H1 (cell line): ENCODE data around the gene COA5. TPM values are rescaled to one million over a fixed set of nuclear protein-coding genes. Genes with fewer than 3 reads are reported as not detected.

Source experiments
- CTCF ChIA-PET: fragments of 300-600 bp; sonication (Branson Sonifier 250); formaldehyde crosslinking; loops from one replicate; lab custom pipeline; 2021; ENCODE audit not compliant: partially characterized antibody; lab: Charles Lee
- POLR2A ChIA-PET: fragments of 300-600 bp; sonication (Branson Sonifier 250); formaldehyde crosslinking; loops from one replicate; lab custom pipeline; 2021; ENCODE audit warnings: inconsistent platforms; ENCODE audit not compliant: partially characterized antibody; lab: Charles Lee
- DNase-seq, 2 experiments: peaks; one replicate each; pipeline versions ENCODE4 v3.0.0 to v3.0.0-alpha.2; 2010 to 2022; ENCODE audit warnings: low spot score in 2 of 2, low read depth in 1 of 2, mixed read lengths in 1 of 2
- FAIRE-seq: peaks from 2 replicates; lab custom pipeline; 2011; peaks lifted over from hg19 to GRCh38; lab: Jason Lieb, UNC
- H2AFZ ChIP-seq: 2 replicates; pipeline ENCODE4 v1.8.1; 2012; ENCODE audit warnings: low read length, inconsistent platforms
- H2AK5ac ChIP-seq: 2 replicates; pipeline ENCODE4 v1.6.1; 2013; ENCODE audit warnings: low read depth, low read length
- H2BK120ac ChIP-seq: replicated peaks from 2 replicates; pipeline ENCODE3; 2013; ENCODE audit warnings: low read depth, low read length, inconsistent platforms
- H2BK12ac ChIP-seq: 2 replicates; pipeline ENCODE4 v1.6.1; 2013; ENCODE audit warnings: low read depth, low read length
- H2BK15ac ChIP-seq: 2 replicates; pipeline ENCODE4 v1.6.1; 2013; ENCODE audit warnings: low read length
- H2BK20ac ChIP-seq: 2 replicates; pipeline ENCODE4 v1.6.1; 2013; ENCODE audit warnings: low read length
- H2BK5ac ChIP-seq: 2 replicates; pipeline ENCODE4 v1.6.1; 2013; ENCODE audit warnings: low read depth, low read length
- H3K14ac ChIP-seq: 2 replicates; pipeline ENCODE4 v1.6.1; 2013; ENCODE audit warnings: inconsistent platforms; ENCODE audit not compliant: insufficient read length
- H3K18ac ChIP-seq: 2 replicates; pipeline ENCODE4 v1.6.1; 2013; ENCODE audit warnings: low read length; ENCODE audit errors: extremely low read depth
- H3K23ac ChIP-seq: 2 replicates; pipeline ENCODE4 v1.6.1; 2013; ENCODE audit warnings: inconsistent platforms; ENCODE audit not compliant: insufficient read length
- H3K23me2 ChIP-seq: 2 replicates; pipeline ENCODE4 v1.6.1; 2013; ENCODE audit warnings: low read depth, low read length
- H3K27ac ChIP-seq: 2 replicates; pipeline ENCODE4 v1.6.1; 2011; ENCODE audit warnings: low read depth, low read length, inconsistent platforms
- H3K27me3 ChIP-seq, 4 experiments: replicated peaks in 1 of 4; 1 replicate in 1 of 4; 2 replicates in 3 of 4; pipeline versions ENCODE4 v1.6.1 to v1.8.1; 2011 to 2013; ENCODE audit warnings: low read length in 3 of 4, mild to moderate bottlenecking in 3 of 4, inconsistent platforms in 2 of 4, mixed read lengths in 2 of 4, moderate library complexity in 1 of 4; ENCODE audit not compliant: control insufficient read depth in 3 of 4, insufficient read depth in 3 of 4; ENCODE audit errors: extremely low read depth in 1 of 4
- H3K36me3 ChIP-seq, 4 experiments: 2 replicates each; pipeline versions ENCODE4 v1.6.1 to v1.8.1; 2011 to 2013; ENCODE audit warnings: mild to moderate bottlenecking in 4 of 4, low read length in 3 of 4, moderate library complexity in 2 of 4, control low read depth in 1 of 4, inconsistent platforms in 1 of 4; ENCODE audit not compliant: insufficient read depth in 4 of 4, control insufficient read depth in 2 of 4
- H3K4ac ChIP-seq: replicated peaks from 2 replicates; pipeline ENCODE3; 2013; ENCODE audit warnings: low read length, low read depth, mixed read lengths, inconsistent platforms; ENCODE audit not compliant: insufficient read length
- H3K4me1 ChIP-seq, 4 experiments: replicated peaks in 1 of 4; 1 replicate in 1 of 4; 2 replicates in 3 of 4; pipeline versions ENCODE4 v1.6.1 to v1.8.1; 2011 to 2013; ENCODE audit warnings: low read length in 3 of 4, inconsistent platforms in 2 of 4, mixed read lengths in 1 of 4; ENCODE audit not compliant: insufficient read depth in 4 of 4, control insufficient read depth in 3 of 4
- H3K4me2 ChIP-seq, 2 experiments: 2 replicates each; pipeline versions ENCODE4 v1.6.1 to v1.8.1; 2011 to 2013; ENCODE audit warnings: low read depth in 2 of 2, low read length in 2 of 2, control low read depth in 1 of 2, inconsistent platforms in 1 of 2, mild to moderate bottlenecking in 1 of 2; ENCODE audit not compliant: insufficient read depth in 1 of 2
- H3K4me3 ChIP-seq, 4 experiments: fragments of 200-600, 300-600 bp in 1 of 4; sonication (generic), shearing (Covaris generic), sonication (Bioruptor Twin) in 1 of 4; 2 replicates each; pipeline versions ENCODE4 v1.5.1 to v1.8.1; 2011 to 2016; ENCODE audit warnings: low read length in 4 of 4, low read depth in 3 of 4, control low read depth in 2 of 4, inconsistent platforms in 2 of 4, mild to moderate bottlenecking in 2 of 4, mixed read lengths in 1 of 4, moderate library complexity in 1 of 4; ENCODE audit not compliant: insufficient read depth in 2 of 4; ENCODE audit errors: extremely low read depth in 1 of 4
- H3K56ac ChIP-seq: replicated peaks from 2 replicates; pipeline ENCODE3; 2013; ENCODE audit warnings: low read depth, mild to moderate bottlenecking, mixed read lengths, low read length, inconsistent platforms; ENCODE audit not compliant: insufficient read length
- H3K79me1 ChIP-seq: 2 replicates; pipeline ENCODE4 v1.6.1; 2013; ENCODE audit warnings: low read depth, low read length, control low read depth
- H3K79me2 ChIP-seq, 2 experiments: 2 replicates each; pipeline versions ENCODE4 v1.6.1 to v1.8.1; 2012 to 2013; ENCODE audit warnings: low read length in 2 of 2, mild to moderate bottlenecking in 2 of 2, inconsistent platforms in 1 of 2; ENCODE audit not compliant: insufficient read depth in 2 of 2, control insufficient read depth in 1 of 2
- H3K9ac ChIP-seq, 4 experiments: replicated peaks in 1 of 4; 1 replicate in 1 of 4; 2 replicates in 3 of 4; pipeline versions ENCODE4 v1.6.1 to v1.8.1; 2011 to 2013; ENCODE audit warnings: low read depth in 3 of 4, low read length in 3 of 4, control low read depth in 2 of 4, mild to moderate bottlenecking in 2 of 4, moderate library complexity in 2 of 4, inconsistent platforms in 1 of 4; ENCODE audit errors: extremely low read depth in 1 of 4
- H3K9me3 ChIP-seq, 2 experiments: 2 replicates each; pipeline versions ENCODE4 v1.6.1 to v1.8.1; 2012 to 2013; ENCODE audit warnings: mild to moderate bottlenecking in 2 of 2, moderate library complexity in 2 of 2, control low read depth in 1 of 2, inconsistent platforms in 1 of 2, low read depth in 1 of 2, low read length in 1 of 2, mixed read lengths in 1 of 2; ENCODE audit not compliant: insufficient read depth in 2 of 2
- H4K20me1 ChIP-seq, 2 experiments: replicated peaks in 1 of 2; 2 replicates each; pipeline versions ENCODE3 to v1.8.1; 2011 to 2013; ENCODE audit warnings: inconsistent platforms in 2 of 2, low read length in 2 of 2, mild to moderate bottlenecking in 1 of 2; ENCODE audit not compliant: insufficient read depth in 2 of 2, control insufficient read depth in 1 of 2
- H4K5ac ChIP-seq: 2 replicates; pipeline ENCODE4 v1.6.1; 2013; ENCODE audit warnings: low read length, low read depth, mixed read lengths, inconsistent platforms; ENCODE audit not compliant: insufficient read length
- H4K8ac ChIP-seq: 2 replicates; pipeline ENCODE4 v1.8.0; 2013; ENCODE audit warnings: mild to moderate bottlenecking, moderate library complexity, low read length, inconsistent platforms; ENCODE audit not compliant: insufficient read depth; ENCODE audit errors: extremely low read depth
- H4K91ac ChIP-seq: replicated peaks from 2 replicates; pipeline ENCODE3; 2013; ENCODE audit warnings: low read length, mixed read lengths, inconsistent platforms; ENCODE audit not compliant: insufficient read length
- CHD2 ChIP-seq: IDR thresholded peaks from 2 replicates; pipeline ENCODE4 v1.6.1; 2012; ENCODE audit warnings: low read length, improper control_type of control experiment
- POLR2AphosphoS5 ChIP-seq: IDR thresholded peaks from 2 replicates; pipeline ENCODE4 v1.6.1; 2011; ENCODE audit warnings: low read depth, low read length
- RAD21 ChIP-seq, 2 experiments: IDR thresholded peaks in 1 of 2; conservative IDR thresholded peaks in 1 of 2; 2 replicates each; pipeline ENCODE4 v1.6.1; 2011; ENCODE audit warnings: low read depth in 2 of 2, low read length in 2 of 2, improper control_type of control experiment in 1 of 2, inconsistent platforms in 1 of 2, mild to moderate bottlenecking in 1 of 2, moderate library complexity in 1 of 2
- YY1 ChIP-seq: IDR thresholded peaks from 2 replicates; pipeline ENCODE4 v1.6.1; 2011; ENCODE audit warnings: low read depth, mild to moderate bottlenecking, low read length
- WGBS, 2 experiments: shearing (Covaris generic) in 1 of 2; methylation state at CpG; one replicate each; pipeline versions ENCODE4 v1.1.6 to v1.1.7; 2013 to 2015; ENCODE audit warnings: low lambda C conversion rate in 2 of 2, mixed read lengths in 2 of 2, inconsistent platforms in 1 of 2, low coverage in 1 of 2, missing lambda C conversion rate in 1 of 2; ENCODE audit not compliant: insufficient replicate concordance in 2 of 2, insufficient coverage in 1 of 2, insufficient read length in 1 of 2; ENCODE audit errors: extremely low coverage in 1 of 2, missing lambda C conversion rate in 1 of 2; 5-methylcytosine and 5-hydroxymethylcytosine counted together
- long read RNA-seq, 2 experiments: library from RNA in 1 of 2; library from capped mRNA in 1 of 2; stranded (forward); transcript quantifications; one replicate each; pipeline ENCODE4 v2.0.0, GENCODE V29; 2021; ENCODE audit warnings: inconsistent platforms in 1 of 2
- polyA minus RNA-seq, 3 experiments: library from RNA; depleted of rRNA, polyadenylated mRNA; stranded (reverse); fragments of >200 nt; gene quantifications; 1 replicate in 2 of 3; 2 replicates in 1 of 3; pipeline ENCODE4 v1.2.3, GENCODE V29; 2011
- polyA plus RNA-seq, 7 experiments: library from polyadenylated mRNA; depleted of rRNA in 3 of 7; stranded (reverse) in 5 of 7; unstranded in 2 of 7; fragments of >200 nt in 5 of 7; fragments of 200-250 nt in 2 of 7; gene quantifications; 1 replicate in 5 of 7; 2 replicates in 1 of 7; 4 replicates in 1 of 7; pipeline versions ENCODE4 v1.2.1 to v1.2.3, GENCODE V29; 2011 to 2013; ENCODE audit warnings: missing spikeins in 2 of 7, mixed read lengths in 2 of 7
- total RNA-seq: library from RNA; stranded (reverse); fragmentation: NEBNext Ultra II Directional; extraction: Animal tissue kit (Norgen Biotek cat#: 25700); gene quantifications from 2 replicates; pipeline ENCODE4 v1.2.1, GENCODE V29; 2021
- TF ChIP-seq, protein P1 (sequence below): IDR thresholded peaks from 2 replicates; pipeline ENCODE4 v1.6.1; 2012; ENCODE audit warnings: inconsistent platforms

The COA5 gene, protein sequence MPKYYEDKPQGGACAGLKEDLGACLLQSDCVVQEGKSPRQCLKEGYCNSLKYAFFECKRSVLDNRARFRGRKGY
- total RNA-seq (22.1 and 24.7 TPM in 2 replicates), polyA plus RNA-seq (2011; rRNA removed) (19.4 and 20.3 TPM in 2 replicates), polyA minus RNA-seq (2011; rRNA and poly(A)+ RNA removed) (4.0 and 5.9 TPM in 2 replicates)
- polyA plus RNA-seq (2011; cell fraction: cytosol; rRNA removed), result 40.1 TPM
- 13.6 TPM for polyA plus RNA-seq (2011; cell fraction: nucleus; rRNA removed)
- 21.8 to 36.4 TPM (median 24.7 TPM) in 4 replicates for polyA plus RNA-seq (2012, experiment 1 of 2)
- polyA plus RNA-seq (2012, experiment 2 of 2), result 14.8 TPM
- polyA plus RNA-seq (2013, experiment 1 of 2), result 41.3 TPM
- polyA plus RNA-seq (2013, experiment 2 of 2), result 39.4 TPM
- polyA minus RNA-seq (2011; cell fraction: cytosol; rRNA and poly(A)+ RNA removed), result 15.5 TPM
- 13.1 TPM for polyA minus RNA-seq (2011; cell fraction: nucleus; rRNA and poly(A)+ RNA removed)
- long read RNA-seq, experiment 1, transcript COA5-201 (3 exons, 1,754 nt), result major isoform, 9 of 15 reads
- long read RNA-seq, experiment 1, partial matches to known transcripts, result 0 of 15 reads
- long read RNA-seq, experiment 1, other reads (novel, unspliced or antisense), result 5 of 15 reads
- long read RNA-seq, experiment 2, transcript COA5-201 (3 exons, 1,754 nt), result major isoform, 25 of 26 reads
- long read RNA-seq, experiment 2, partial matches to known transcripts, result 0 of 26 reads
- long read RNA-seq, experiment 2, other reads (novel, unspliced or antisense), result 1 of 26 reads

DNA sequence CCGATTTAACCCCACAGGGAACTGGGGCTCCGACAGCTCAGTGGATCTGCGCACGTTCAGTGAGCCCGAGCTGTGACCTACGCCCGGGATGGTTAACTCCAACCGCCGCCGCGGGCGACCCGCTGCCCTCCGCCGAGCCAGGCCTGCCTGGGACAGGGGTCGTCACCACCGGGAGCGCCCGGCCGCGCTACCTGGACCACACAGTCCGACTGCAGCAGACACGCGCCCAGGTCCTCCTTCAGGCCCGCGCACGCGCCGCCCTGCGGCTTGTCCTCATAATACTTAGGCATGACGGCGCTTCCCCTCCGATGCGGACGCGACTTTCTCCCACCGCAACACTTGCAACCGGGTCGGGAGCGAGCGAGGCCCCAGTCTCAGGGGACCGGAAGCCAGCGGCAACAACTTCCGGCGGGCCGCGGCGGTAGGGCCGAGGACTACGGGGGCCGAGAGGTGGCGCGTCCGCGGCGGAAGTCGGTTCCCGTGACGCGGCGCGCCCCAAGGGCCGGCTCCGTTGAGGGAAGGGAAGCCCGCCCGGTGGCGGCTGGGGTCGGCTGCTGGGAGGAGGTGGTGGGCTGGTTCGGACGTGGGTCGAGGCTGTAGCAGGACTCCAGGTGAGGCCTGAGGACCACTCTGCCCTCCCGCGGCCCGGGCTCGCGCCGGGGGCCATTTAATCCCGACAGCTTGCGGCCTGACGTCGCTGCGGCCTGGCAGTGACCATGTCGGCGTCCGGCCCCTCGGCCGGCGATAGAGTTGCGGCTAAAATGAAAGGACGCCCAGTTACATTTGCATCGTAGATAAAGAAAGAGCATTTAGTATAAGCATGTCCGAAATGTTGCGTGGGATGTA is at the start of gene COA5, which contains the start of gene UNC50:
TSS of gene COA5 (minus strand) at position 397 of the 846 bp plus-strand sequence. CDS start at position 290, 107 bp downstream.
TSS of gene UNC50 (plus strand) at position 474 of the 846 bp plus-strand sequence. CDS start 1,171 bp downstream, outside the sequence.
- Histone ChIP-seq H3K4me3 (peak within 1 kb of the TSS; percentile 69 to 87 (median 80)), H2BK5ac (peak within 1 kb of the TSS; percentile 84; the same call in 1 of the 2 replicates), H3K18ac (no peak within 1 kb of the TSS), H3K14ac (no peak within 1 kb of the TSS), H3K56ac (peak within 1 kb of the TSS; percentile 83), H3K4ac (peak within 1 kb of the TSS; percentile 13), H2AK5ac (no peak within 1 kb of the TSS), H3K23ac (no peak within 1 kb of the TSS), H3K27ac (peak within 1 kb of the TSS; percentile 90), H4K20me1 (peaks cover 0 to 7% of the 10 kb centered on the region in 2 experiments), H4K5ac (peak within 1 kb of the TSS; percentile 77), H2BK15ac (no peak within 1 kb of the TSS), H3K4me1 (peaks cover 0 to 10% (median 4%) of the 10 kb centered on the region in 4 experiments; a peak in 2 of 7 replicates), H3K79me1 (peaks cover 7% of the 10 kb centered on the region; the same call in 1 of the 2 replicates), H3K27me3 (no peaks in the 10 kb centered on the region), H2BK12ac (no peak within 1 kb of the TSS), H3K23me2 (peaks cover 8% of the 10 kb centered on the region), H3K9me3 (no peaks in the 10 kb centered on the region), H4K8ac (peak within 1 kb of the TSS; percentile 94), H2AFZ (peak within 1 kb of the TSS; percentile 86), H3K79me2 (peaks cover 17 to 47% of the 10 kb centered on the region in 2 experiments), H2BK120ac (no peak within 1 kb of the TSS), H3K9ac (peak within 1 kb of the TSS; percentile 88 to 92 (median 90)), H3K4me2 (peak within 1 kb of the TSS; percentile 87 to 98), H3K36me3 (peaks cover 2 to 40% (median 7%) of the 10 kb centered on the region in 4 experiments; a peak in 7 of 8 replicates), H4K91ac (no peak within 1 kb of the TSS), H2BK20ac (no peak within 1 kb of the TSS)
- CTCF ChIA-PET, result interaction anchor here (1.0 to 1.1 kb wide), 2 partner anchors 9 to 228 kb away, joined by 3 read pairs; no protein-coding TSS in a partner anchor
- FAIRE-seq, result no peak
- 0% methylated on average over 73 of the region's 93 CpGs; no CpG with 5 or more reads in 1 of the 2 experiments for WGBS, 2 experiments
- POLR2A ChIA-PET, result interaction anchor here (1.1 to 1.4 kb wide), 2 partner anchors 9 kb away, joined by 6 to 7 read pairs; no protein-coding TSS in a partner anchor
- DNase-seq, result peak; percentile 56 to 90
- TF ChIP-seq POLR2AphosphoS5, result peak; percentile 81
- TF ChIP-seq CHD2, result 0 out of 2 replicates have a peak, but pooled peaks have one; percentile 44
- TF ChIP-seq RAD21 (IDR thresholded peaks at IDR 0.05 in 1 of 2, conservative IDR thresholded peaks at IDR 0.05 in 1 of 2; ENCODE audit: low read depth in 2 of 2, low read length in 2 of 2), result no peak
- TF ChIP-seq, protein P1, sequence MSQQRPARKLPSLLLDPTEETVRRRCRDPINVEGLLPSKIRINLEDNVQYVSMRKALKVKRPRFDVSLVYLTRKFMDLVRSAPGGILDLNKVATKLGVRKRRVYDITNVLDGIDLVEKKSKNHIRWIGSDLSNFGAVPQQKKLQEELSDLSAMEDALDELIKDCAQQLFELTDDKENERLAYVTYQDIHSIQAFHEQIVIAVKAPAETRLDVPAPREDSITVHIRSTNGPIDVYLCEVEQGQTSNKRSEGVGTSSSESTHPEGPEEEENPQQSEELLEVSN, result peak; percentile 47; the same call in 1 of the 2 replicates
- peak; percentile 27; the same call in 1 of the 2 replicates for TF ChIP-seq YY1
